ENCODE data around the gene MIEF1.

DNA sequence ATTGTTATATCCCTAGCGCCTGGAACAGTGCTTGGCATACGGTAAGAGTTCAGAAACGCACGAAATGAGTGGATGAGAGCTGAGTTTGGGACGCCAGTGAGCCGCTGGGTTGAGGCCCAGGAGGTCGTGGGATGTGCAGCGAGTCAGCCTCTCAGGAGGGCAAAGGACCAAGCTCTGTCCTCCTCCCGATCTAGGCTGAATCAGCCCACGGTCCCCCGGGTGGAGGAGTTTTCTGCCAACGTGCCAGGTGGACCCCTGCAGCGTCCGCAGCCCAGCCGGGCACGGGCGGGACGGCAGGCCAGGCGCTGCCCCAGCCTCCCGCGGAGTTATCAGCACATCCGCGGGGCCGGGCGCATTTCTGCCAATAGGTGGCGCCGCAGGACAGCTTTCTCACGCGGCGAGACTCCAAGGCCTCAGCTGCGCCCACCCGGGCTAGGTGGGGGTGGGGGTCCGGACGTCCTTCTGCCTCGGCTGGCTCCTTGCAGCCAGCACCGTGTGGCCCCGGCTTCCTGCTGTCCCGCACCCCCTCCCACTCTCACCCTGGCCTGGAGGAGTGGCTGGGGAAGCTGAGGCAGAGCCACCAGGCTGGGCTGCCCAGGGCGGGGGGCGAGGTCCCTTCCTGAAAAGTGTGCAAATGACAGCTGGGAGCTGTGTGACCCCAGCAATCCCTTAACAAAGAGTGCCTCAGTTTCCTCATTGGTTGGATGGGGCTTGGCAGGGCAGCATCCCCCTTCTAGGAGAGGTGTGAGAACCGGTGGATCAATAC lies 32.7 kb downstream of the MIEF1 start:
- TF ChIP-seq, protein P1, sequence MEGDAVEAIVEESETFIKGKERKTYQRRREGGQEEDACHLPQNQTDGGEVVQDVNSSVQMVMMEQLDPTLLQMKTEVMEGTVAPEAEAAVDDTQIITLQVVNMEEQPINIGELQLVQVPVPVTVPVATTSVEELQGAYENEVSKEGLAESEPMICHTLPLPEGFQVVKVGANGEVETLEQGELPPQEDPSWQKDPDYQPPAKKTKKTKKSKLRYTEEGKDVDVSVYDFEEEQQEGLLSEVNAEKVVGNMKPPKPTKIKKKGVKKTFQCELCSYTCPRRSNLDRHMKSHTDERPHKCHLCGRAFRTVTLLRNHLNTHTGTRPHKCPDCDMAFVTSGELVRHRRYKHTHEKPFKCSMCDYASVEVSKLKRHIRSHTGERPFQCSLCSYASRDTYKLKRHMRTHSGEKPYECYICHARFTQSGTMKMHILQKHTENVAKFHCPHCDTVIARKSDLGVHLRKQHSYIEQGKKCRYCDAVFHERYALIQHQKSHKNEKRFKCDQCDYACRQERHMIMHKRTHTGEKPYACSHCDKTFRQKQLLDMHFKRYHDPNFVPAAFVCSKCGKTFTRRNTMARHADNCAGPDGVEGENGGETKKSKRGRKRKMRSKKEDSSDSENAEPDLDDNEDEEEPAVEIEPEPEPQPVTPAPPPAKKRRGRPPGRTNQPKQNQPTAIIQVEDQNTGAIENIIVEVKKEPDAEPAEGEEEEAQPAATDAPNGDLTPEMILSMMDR (IDR thresholded peaks at IDR 0.05; ENCODE audit: low read length): peak; percentile 88
- no peak for TF ChIP-seq EZH2 (IDR thresholded peaks at IDR 0.05; ENCODE audit: borderline replicate concordance, low read length)

Data from OCI-LY1 (cell line).